GM18526 (cell line): Measurements from ENCODE around the gene GLIPR2.

ENCODE experiments used
- POLR2A ChIP-seq: IDR thresholded peaks from 3 replicates; pipeline ENCODE4 v1.6.1; 2011; ENCODE audit not compliant: insufficient read length; ENCODE audit errors: extremely low read depth

GLIPR2 gene

DNA sequence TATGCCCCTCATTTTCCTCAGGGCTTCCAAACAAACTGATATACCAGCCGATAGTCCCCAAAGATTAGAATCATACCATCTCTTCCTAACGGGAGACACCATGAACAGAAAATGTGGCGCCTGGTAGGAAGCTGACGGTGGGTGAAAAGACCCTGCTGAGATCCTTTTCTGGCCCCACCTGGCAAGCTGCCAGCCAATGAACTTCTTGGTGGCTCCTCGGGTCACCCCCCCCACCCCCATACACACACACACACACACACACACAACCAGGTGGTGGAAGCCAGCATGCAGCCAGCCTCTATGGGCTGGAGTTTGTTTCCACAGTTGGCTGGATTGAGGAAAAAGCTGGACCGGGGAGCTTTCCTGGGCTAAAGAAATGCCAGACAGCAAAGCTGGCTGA, 27.8 kb downstream of the GLIPR2 start:
- TF ChIP-seq POLR2A = no peak

DNA sequence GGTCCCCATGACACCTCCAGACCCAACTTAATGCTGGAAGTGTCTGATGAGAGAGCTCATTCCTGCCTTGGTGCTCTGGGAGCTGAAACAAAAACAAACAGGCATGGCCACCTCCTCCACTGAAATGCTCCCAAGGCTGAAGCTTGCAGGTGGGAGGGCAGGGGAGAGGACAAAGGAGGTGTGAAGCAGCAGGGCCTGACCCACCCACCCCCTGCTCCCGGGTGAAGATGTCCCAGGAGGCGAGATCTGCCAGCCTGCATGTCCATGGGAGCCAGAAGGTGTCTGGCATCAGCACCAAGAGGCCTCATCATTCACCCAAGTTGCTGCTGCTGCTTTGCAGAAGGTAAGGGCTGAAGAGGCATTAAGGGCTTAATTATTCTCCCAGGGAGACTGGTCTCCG, 28.5 kb downstream of the GLIPR2 start:
- TF ChIP-seq POLR2A = no peak

DNA sequence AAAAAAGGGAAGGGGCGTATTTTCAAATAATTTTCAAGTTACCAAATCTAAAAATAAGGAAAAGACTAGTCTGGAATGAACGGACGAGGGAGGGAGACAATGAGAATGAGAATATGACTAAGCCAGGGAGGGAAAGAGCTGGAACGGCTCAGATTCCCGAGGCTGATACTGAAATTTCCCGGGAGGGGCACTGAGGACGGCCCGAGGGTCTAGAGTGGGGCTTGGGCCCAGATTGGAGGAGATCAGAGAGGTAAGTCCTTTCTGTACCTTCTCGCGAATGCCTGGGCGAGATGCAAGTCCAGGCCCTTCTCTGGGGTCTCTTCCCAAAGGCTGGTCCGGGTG, 29.3 kb downstream of the GLIPR2 start:
- TF ChIP-seq POLR2A = no peak

DNA sequence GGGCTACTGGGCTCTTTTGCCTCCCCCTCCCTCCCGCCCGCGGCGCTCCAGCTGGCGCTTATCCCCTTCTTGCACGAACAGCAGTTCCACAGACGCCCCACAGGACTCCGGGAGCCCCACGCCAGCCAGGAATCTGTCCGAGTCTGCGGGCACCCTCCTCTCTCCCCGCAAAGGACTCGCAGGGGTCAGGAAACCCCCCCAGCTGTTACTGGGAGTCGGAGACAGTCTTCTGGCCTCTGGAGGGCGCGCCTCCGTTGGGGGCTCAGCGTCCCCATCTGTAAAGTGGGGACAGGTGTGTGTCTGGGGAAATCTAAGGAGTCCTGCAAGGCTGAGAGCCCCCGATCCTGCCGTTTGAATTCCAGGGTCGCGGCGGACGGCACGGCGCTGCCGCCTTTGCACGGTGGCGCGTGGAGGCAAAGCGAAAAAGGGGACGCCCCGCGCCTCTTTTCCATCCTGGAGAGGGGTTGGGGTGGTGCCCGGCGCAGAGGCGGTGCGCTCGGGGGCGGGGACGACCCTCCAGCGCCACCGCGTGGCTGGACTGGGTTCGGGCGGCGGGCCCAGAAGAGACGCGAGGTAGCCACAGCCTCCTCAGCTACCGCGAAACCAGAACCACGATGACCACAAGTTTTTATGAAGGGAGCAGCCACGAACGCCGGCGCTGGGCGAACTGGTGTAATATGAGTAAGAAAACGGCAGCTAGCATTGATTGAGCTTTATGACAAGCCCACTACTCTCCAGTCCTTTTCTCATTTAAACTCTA, 29.8 kb downstream of the GLIPR2 start:
- TF ChIP-seq POLR2A = no peak

DNA sequence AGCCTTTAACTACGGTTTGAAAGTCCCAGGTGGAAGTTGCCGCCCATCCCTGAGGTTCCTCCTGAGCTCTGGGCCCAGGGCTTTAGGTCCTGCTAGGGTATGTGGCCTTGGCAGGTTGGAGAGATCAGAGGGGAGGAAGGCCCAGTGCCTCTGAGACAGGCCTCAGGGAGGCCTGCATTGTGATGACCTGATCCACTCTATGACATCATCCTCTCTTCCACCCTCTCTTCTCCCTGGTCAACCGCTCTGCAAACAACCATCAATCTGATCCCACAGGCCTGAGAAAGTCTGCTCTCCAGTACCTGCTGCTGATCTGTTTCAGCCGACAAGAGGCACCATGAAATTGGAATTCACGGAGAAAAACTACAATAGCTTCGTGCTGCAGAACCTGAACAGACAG, 32.6 kb downstream of the GLIPR2 start, which contains the start of gene CCIN:
TSS of gene CCIN (plus strand) at position 223 of the 400 bp plus-strand sequence. CDS start at position 338, 115 bp downstream.
- TF ChIP-seq POLR2A = no peak

DNA sequence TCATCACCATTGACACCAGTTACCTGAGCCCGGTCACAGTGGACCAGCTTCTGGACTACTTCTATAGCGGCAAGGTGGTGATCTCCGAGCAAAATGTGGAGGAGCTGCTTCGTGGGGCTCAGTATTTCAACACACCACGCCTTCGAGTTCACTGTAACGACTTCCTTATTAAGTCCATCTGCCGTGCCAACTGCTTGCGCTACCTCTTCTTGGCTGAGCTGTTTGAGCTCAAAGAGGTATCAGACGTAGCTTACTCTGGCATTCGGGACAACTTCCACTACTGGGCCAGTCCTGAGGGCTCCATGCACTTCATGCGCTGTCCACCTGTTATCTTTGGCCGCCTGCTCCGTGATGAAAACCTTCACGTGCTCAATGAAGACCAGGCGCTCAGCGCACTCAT, 33.2 kb downstream of the GLIPR2 start:
- no peak for TF ChIP-seq POLR2A

DNA sequence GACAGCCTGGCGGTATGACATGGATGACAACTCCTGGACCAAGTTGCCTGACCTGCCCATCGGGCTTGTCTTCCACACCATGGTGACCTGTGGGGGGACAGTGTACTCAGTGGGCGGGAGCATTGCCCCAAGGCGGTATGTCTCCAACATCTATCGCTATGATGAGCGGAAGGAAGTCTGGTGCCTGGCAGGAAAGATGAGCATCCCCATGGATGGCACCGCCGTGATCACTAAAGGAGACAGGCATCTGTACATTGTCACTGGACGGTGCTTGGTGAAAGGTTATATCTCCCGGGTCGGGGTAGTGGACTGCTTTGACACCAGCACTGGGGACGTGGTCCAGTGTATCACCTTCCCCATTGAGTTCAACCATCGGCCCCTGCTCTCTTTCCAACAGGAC, 34.0 kb downstream of the GLIPR2 start:
- TF ChIP-seq POLR2A = no peak

DNA sequence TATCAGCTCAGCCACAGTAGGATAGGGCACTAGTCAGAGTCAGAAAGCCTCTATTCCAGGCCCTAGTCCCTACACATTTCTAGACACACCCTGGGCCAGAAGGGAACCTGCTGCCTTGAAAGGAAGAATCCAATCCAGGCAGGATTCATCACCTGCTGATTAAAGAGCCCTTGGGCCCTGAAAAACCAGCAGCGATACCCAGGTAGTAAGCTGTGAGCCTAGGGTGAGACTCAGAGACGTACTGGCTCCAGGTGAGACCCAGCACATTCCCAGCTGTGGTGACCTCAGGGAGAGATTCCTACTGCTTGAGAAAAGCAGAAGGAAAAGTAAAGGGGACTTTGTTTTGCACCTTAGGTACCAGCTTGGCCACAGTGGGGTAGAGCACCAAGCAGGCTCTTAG, 37.3 kb downstream of the GLIPR2 start:
- TF ChIP-seq POLR2A = no peak

DNA sequence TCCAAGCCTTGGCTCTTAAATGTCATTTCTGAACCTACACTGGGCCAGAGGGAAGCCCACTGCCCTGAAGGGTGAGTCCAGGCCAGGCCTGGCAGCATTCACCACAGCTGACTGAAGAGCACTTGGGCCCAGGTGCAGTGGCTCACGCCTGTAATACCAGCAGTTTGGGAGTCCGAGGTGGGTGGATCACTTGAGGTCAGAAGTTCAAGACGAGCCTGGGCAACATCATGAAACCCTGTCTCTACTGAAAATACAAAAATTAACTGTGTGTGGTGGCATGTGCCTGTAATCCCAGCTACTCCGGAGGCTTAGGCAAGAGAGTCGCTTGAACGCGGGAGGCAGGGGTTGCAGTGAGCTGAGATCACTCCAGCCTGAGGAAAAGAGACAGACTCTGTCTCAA, 37.7 kb downstream of the GLIPR2 start:
- no peak for TF ChIP-seq POLR2A

DNA sequence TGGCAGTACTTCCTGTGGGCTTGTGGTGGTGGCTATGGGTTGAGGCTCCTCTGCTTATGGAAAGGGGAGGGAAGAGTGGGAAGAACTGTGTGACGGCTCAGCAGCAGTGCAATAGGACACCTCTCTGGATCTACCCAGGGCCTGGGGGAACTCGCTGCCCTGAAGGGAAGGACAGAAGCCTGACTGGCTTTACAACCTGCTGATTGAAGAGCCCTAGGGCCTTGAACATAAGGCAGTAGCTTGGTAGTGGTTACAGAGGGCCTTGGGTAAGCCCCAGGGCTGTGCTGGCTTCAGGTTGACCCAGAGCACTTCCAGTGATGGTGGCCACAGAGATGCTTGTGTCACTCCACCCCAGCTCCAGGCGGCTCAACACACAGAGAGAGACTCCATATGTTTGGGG, 38.2 kb downstream of the GLIPR2 start:
- TF ChIP-seq POLR2A = no peak

DNA sequence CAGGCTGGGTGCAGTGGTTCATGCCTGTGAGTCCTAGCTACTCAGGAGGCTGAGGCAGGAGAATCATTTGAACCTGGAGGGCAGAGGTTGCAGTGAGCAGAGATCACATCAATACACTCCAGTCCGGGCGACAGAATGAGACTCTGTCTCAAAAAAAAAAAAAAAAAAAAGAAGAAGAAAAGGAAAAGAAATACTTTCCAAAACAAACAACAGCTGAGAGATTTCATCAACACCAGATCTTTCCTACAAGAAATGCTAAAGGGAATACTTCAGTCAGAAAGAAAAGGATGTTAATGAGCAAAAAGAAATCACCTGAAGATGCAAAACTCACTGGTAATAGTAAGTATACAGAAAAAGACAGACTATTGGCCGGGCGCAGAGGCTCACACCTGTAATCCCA, 41.0 kb downstream of the GLIPR2 start:
- TF ChIP-seq POLR2A = no peak

DNA sequence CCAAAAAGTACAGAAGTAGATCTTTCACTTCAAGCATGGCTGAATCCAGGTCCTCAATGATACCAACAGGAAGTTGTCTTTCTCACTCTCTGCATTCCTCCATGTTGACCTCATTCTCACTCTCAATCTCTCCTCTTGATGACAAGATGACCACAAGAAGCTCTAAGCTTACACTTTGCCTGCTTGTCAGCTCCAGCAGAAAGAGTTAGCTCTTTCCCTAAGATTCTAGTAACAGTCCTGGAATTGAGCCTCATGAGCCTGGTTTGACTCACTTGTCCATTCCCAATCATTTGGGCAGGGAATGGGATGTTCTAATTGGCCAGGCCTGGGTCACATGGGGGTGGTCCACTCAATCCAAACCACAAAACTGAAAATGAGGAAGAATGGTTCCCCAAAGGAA, 50.9 kb downstream of the GLIPR2 start:
- no peak for TF ChIP-seq POLR2A

DNA sequence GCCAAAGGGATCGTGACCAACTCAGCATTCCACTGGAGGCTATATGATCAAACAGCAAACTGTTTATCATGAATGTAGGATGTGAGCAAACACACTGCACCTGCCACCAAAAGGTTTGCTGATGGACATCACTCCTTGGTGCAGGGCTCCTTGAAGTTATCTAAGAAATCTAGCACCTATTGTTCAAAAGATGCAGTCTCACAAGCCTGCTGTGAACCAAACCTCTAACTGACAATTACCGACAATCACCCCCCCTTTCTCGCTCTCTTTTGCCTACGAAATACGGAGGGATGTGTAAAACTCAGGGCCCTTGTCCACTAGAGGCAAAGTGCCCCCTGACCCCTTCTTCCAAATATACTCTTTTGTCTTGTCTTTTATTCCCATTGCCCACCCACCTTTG, 51.7 kb downstream of the GLIPR2 start:
- no peak for TF ChIP-seq POLR2A

DNA sequence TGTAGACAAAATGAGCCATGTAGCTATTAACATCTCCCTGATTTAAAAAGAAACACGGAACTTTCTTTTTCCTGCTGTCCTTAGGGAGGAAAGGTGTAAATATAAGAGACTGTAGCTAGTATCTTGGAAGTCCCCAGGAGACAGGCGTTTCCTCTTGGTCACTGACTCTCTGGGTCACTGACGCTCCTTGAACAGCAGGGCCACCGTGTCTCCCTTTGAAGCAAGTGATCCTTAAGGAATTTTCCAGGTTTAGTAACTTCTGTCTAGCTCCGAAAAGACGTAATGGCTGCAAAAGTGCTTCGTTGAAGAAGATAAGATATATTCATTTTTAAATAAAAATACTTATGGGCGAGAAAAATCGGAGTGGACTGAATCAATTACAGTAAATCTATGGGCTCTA, 53.4 kb downstream of the GLIPR2 start:
- TF ChIP-seq POLR2A = no peak

DNA sequence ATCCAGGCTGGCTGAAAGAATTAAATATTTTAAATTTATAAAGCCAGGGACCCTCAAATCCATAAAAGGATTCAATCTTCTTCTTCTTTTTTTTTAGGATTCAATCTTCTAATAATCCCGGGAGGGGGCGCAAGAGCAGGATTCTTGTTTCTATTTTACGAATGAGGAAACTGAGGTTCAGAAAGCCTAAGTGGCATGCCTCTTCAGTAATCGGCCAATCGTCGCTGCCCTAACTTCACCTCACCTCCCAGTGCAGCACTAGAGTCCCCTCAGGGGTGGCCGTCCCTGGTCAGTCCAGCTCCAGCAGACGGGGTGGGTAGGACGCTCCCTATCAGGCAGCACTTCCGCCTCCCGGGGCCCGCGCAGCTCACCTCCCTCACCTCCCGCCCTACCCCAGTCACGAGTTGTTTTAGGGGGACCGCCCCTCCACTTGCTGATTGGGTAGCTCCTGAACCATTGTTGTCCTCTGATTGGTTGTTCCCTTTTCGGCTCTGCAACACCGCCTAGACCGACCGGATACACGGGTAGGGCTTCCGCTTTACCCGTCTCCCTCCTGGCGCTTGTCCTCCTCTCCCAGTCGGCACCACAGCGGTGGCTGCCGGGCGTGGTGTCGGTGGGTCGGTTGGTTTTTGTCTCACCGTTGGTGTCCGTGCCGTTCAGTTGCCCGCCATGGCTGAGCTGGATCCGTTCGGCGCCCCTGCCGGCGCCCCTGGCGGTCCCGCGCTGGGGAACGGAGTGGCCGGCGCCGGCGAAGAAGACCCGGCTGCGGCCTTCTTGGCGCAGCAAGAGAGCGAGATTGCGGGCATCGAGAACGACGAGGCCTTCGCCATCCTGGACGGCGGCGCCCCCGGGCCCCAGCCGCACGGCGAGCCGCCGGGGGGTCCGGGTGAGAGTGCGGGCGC, 54.1 kb downstream of the GLIPR2 start, which contains the start of gene CLTA:
TSS of gene CLTA (plus strand) at position 534 of the 902 bp plus-strand sequence. CDS start at position 670, 136 bp downstream.
- peak; percentile 98 for TF ChIP-seq POLR2A

DNA sequence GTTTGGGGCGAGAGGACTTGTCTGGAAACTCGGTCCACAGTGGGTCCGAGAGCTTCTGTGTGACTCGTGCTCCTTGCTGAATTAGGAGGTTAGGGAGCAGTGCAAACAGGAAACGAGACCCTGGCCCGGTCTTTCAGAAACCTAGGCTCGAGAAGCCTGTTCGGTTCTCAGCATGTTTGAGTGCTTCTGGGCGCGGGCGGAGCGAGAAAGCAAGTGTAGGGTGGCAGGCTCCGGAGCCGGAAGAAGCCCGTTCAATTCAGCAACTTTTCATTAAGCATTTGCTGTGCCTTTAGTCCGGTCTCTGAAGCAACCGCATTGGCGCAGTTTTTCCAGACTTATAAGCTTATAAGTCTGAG, 54.7 kb downstream of the GLIPR2 start:
- no peak for TF ChIP-seq POLR2A
